Adrenal gland (tissue), 12 donors: ENCODE results near the gene ITGA2B. TPM values are rescaled to one million over a fixed set of nuclear protein-coding genes. Genes with fewer than 3 reads are reported as not detected.

ENCODE experiments used
- DNase-seq, 7 donors: peaks; one replicate each; pipeline ENCODE4 v3.0.0-alpha.2; 2019 to 2020
- H3K27ac ChIP-seq, 5 donors: fragments of 200-600 bp; sonication (generic) in 4 of 5; 1 replicate in 3 of 5; 2 replicates in 2 of 5; pipeline versions ENCODE4 v1.5.1 to v1.8.0; 2016 to 2020; ENCODE audit warnings: mild to moderate bottlenecking in 1 of 5
- H3K27me3 ChIP-seq: fragments of 200-600 bp; 2 replicates; pipeline ENCODE4 v1.8.0; 2021
- H3K36me3 ChIP-seq, 2 donors: fragments of 200-600 bp; replicated peaks in 1 of 2; 1 replicate in 1 of 2; 2 replicates in 1 of 2; pipeline versions ENCODE4 v1.5.1 to v1.8.0; 2018 to 2022
- H3K4me1 ChIP-seq, 2 donors: fragments of 200-600 bp; replicated peaks in 1 of 2; 1 replicate in 1 of 2; 2 replicates in 1 of 2; pipeline versions ENCODE4 v1.5.1 to v1.8.0; 2018 to 2021
- H3K4me3 ChIP-seq, 4 donors: fragments of 200-600 bp; sonication (generic) in 3 of 4; one replicate each; pipeline ENCODE4 v1.5.1; 2016 to 2018
- H3K9me3 ChIP-seq, 3 donors: fragments of 200-600 bp; sonication (generic) in 1 of 3; replicated peaks in 1 of 3; 1 replicate in 2 of 3; 2 replicates in 1 of 3; pipeline versions ENCODE4 v1.5.1 to v1.8.0; 2016 to 2021
- POLR2A ChIP-seq, 2 donors: fragments of 450-650 bp; IDR thresholded peaks; one replicate each; pipeline ENCODE4 v1.6.1; 2017; ENCODE audit warnings: antibody characterized with exemption in 2 of 2, mild to moderate bottlenecking in 2 of 2, moderate library complexity in 1 of 2
- WGBS, 4 donors: extraction: QIAGEN DNeasy Blood & Tissue Kit in 2 of 4; methylation state at CpG; one replicate each; pipeline versions ENCODE4 v1.1.5 to v1.1.7; 2013 to 2017; 5-methylcytosine and 5-hydroxymethylcytosine counted together
- intact Hi-C, 2 donors: fragments of 100-400 bp; cut with DNase I; formaldehyde crosslinking; loops; one replicate each; pipeline versions ENCODE4 v1.14.1 to v1.15.0; 2022 to 2023
- polyA plus RNA-seq, 3 donors: library from polyadenylated mRNA; stranded (reverse); fragments of 200-250 nt in 2 of 3; fragments of 350-450 nt in 1 of 3; fragmentation: Illumina TruSeq in 1 of 3; extraction: RNeasy Lipid Tissue Mini Kit (QIAGEN cat#74804) in 1 of 3; gene quantifications; one replicate each; pipeline ENCODE4 v1.2.3, GENCODE V29; 2013 to 2014
- total RNA-seq, 9 donors: library from RNA; depleted of rRNA in 4 of 9; stranded (reverse); fragments of >200 nt in 4 of 9; fragments of 120-200 nt in 1 of 9; fragmentation: NEBNext Ultra II Directional in 1 of 9; extraction: Animal tissue kit (Norgen Biotek cat#: 25700) in 1 of 9; gene quantifications; one replicate each; pipeline versions ENCODE4 v1.1.0 to v1.2.4, GENCODE V29; 2013 to 2023
- TF ChIP-seq, protein P1 (sequence below), 6 experiments: fragments of 450-650 bp in 4 of 6; fragments of 200-600 bp in 2 of 6; sonication (generic) in 1 of 6; IDR thresholded peaks; 1 replicate in 5 of 6; 2 replicates in 1 of 6; pipeline versions ENCODE4 v1.5.1 to v1.8.0; 2016 to 2021; ENCODE audit warnings: antibody characterized with exemption in 6 of 6, mild to moderate bottlenecking in 2 of 6, moderate library complexity in 1 of 6
- donor health status: healthy with polysubstance abuse.
- donor health status: Bipolar disorder and iron deficiency.
- donor health status: DM: yes; HTN: yes; CAD: no.
- donor health status: DM: no; HTN: no; CAD: no.
- donor health status: DM: no; HTN: no; CAD: no.
- donor health status: DM: yes; HTN: yes; CAD: no.

The ITGA2B gene
- total and polyA plus RNA-seq, 12 donors = 0.06 to 3.2 (median 0.74) TPM; not detected in 1

DNA sequence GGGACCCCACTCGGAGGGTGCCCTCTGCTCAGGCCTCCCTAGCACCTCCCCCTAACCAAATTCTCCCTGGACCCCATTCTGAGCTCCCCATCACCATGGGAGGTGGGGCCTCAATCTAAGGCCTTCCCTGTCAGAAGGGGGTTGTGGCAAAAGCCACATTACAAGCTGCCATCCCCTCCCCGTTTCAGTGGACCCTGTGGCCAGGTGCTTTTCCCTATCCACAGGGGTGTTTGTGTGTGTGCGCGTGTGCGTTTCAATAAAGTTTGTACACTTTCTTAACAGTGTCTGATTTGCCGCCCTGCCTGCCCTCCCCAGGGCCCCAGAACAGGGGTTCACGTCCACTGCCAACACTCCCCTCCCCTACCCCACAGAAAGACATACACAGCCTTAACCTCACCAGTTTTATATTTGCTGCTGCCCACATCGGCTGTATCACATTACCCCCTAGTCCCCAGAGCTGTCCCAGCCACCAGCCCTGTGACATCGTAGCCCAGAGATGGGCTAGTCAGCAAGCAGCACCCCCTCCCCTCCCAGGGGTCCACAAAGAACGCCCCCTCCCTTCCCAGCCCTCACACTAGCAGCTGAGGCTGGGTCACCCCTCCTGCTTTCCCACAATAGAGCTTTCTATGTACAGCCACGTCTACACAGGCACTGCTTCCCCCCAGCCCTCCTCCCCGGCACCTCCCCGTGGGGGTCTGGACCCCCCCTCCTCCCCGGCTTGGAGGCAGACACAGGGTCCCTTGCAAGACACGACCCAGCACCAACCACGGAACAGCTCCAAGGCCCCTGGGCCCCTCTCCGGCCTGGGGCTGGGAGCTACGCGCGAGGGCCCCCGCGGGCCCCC lies 36.4 kb downstream of the ITGA2B start:
- peak overlapping the region in 1 of 4 donors; percentile 46 for H3K4me3 ChIP-seq
- H3K27me3 ChIP-seq = no peaks in the 10 kb centered on the region
- H3K9me3 ChIP-seq = no peaks in the 10 kb centered on the region
- TF ChIP-seq POLR2A (IDR thresholded peaks at IDR 0.05) = no peak
- TF ChIP-seq, protein P1, sequence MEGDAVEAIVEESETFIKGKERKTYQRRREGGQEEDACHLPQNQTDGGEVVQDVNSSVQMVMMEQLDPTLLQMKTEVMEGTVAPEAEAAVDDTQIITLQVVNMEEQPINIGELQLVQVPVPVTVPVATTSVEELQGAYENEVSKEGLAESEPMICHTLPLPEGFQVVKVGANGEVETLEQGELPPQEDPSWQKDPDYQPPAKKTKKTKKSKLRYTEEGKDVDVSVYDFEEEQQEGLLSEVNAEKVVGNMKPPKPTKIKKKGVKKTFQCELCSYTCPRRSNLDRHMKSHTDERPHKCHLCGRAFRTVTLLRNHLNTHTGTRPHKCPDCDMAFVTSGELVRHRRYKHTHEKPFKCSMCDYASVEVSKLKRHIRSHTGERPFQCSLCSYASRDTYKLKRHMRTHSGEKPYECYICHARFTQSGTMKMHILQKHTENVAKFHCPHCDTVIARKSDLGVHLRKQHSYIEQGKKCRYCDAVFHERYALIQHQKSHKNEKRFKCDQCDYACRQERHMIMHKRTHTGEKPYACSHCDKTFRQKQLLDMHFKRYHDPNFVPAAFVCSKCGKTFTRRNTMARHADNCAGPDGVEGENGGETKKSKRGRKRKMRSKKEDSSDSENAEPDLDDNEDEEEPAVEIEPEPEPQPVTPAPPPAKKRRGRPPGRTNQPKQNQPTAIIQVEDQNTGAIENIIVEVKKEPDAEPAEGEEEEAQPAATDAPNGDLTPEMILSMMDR (IDR thresholded peaks at IDR 0.05) = no peak
- intact Hi-C loops = loop anchor here in 1 of 2 donors (5.0 kb wide), 1 partner anchor 141 kb away; no protein-coding TSS in a partner anchor
- no peak for DNase-seq
- H3K4me1 ChIP-seq = no peaks in the 10 kb centered on the region
- no peak overlapping the region for H3K27ac ChIP-seq
- peaks cover 0 to 42% of the 10 kb centered on the region in 2 donors for H3K36me3 ChIP-seq
- 46 to 76% (median 53%) methylated on average over 10 to 22 of the region's 22 CpGs for WGBS, 4 donors

DNA sequence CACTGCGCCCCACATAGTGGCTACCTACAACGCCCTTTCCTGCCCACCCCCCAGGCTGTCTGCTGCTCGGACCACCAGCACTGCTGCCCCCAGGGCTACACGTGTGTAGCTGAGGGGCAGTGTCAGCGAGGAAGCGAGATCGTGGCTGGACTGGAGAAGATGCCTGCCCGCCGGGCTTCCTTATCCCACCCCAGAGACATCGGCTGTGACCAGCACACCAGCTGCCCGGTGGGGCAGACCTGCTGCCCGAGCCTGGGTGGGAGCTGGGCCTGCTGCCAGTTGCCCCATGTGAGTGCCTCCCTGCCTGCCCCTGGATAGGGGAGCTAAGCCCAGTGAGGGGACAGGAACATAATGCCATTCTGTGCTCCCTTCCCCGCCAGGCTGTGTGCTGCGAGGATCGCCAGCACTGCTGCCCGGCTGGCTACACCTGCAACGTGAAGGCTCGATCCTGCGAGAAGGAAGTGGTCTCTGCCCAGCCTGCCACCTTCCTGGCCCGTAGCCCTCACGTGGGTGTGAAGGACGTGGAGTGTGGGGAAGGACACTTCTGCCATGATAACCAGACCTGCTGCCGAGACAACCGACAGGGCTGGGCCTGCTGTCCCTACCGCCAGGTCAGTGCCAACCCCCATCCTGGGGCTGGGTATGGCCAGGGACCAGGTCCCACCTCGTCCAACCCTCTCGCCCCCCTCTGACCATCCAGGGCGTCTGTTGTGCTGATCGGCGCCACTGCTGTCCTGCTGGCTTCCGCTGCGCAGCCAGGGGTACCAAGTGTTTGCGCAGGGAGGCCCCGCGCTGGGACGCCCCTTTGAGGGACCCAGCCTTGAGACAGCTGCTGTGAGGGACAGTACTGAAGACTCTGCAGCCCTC lies 37.3 kb downstream of the ITGA2B start:
- DNase-seq = no peak
- H3K27me3 ChIP-seq = no peaks in the 10 kb centered on the region
- no peak overlapping the region for H3K27ac ChIP-seq
- no peaks in the 10 kb centered on the region for H3K9me3 ChIP-seq
- 86 to 91% (median 88%) methylated on average over 4 to 36 of the region's 36 CpGs; no CpG with 5 or more reads in 1 of the 4 donors for WGBS, 4 donors
- no peak overlapping the region for H3K4me3 ChIP-seq
- H3K4me1 ChIP-seq = no peaks in the 10 kb centered on the region
- no peak for TF ChIP-seq POLR2A (IDR thresholded peaks at IDR 0.05)
- TF ChIP-seq, protein P1 (IDR thresholded peaks at IDR 0.05) = no peak
- peaks cover 0 to 42% of the 10 kb centered on the region in 2 donors for H3K36me3 ChIP-seq
- intact Hi-C loops = loop anchor here in 1 of 2 donors (5.0 kb wide), 1 partner anchor 140 kb away; no protein-coding TSS in a partner anchor

DNA sequence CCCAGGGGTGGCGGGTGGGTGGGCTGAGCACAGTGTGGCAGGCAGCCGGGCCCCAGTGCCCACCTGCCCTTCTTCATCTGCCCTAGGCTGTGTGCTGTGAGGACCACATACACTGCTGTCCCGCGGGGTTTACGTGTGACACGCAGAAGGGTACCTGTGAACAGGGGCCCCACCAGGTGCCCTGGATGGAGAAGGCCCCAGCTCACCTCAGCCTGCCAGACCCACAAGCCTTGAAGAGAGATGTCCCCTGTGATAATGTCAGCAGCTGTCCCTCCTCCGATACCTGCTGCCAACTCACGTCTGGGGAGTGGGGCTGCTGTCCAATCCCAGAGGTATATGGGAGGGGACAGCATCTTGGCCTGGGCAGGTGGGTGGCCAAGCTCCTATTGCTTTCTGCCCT lies 38.0 kb downstream of the ITGA2B start:
- no peak for DNase-seq
- Histone ChIP-seq H3K9me3 (no peaks in the 10 kb centered on the region), H3K4me1 (peaks cover 0 to 3% of the 10 kb centered on the region in 2 donors), H3K27me3 (no peaks in the 10 kb centered on the region), H3K4me3 (no peak overlapping the region), H3K27ac (no peak overlapping the region), H3K36me3 (peaks cover 0 to 42% of the 10 kb centered on the region in 2 donors)
- intact Hi-C loops = loop anchor here in 1 of 2 donors (5.0 kb wide), 1 partner anchor 139 kb away; no protein-coding TSS in a partner anchor
- TF ChIP-seq, protein P1 (IDR thresholded peaks at IDR 0.05) = no peak
- no peak for TF ChIP-seq POLR2A (IDR thresholded peaks at IDR 0.05)
- 65 to 90% (median 89%) methylated on average over 2 to 8 of the region's 8 CpGs for WGBS, 4 donors
